ENCODE results near the gene STK17A.
"Not testable (repeated sequence)": the region's sequence is repeated elsewhere in the genome, so short reads cannot be mapped to it uniquely, and the experiment has no call there.

Gene STK17A

GRCh38 chr7:43660141-43660540, 77.2 kb downstream of the STK17A start:
- peak; percentile 34 for DNase-seq

- no peak for DNase-seq
Measured at GRCh38 chr7:43664681-43665080, 81.8 kb downstream of the STK17A start.

GRCh38 chr7:43666938-43667337, 84.0 kb downstream of the STK17A start:
- no peak for DNase-seq

- DNase-seq: no peak
Measured at GRCh38 chr7:43668035-43668434, 85.1 kb downstream of the STK17A start.

GRCh38 chr7:43669286-43670081, 86.6 kb downstream of the STK17A start:
- no peak for DNase-seq

GRCh38 chr7:43671521-43671920, 88.6 kb downstream of the STK17A start:
- DNase-seq: no peak

GRCh38 chr7:43673243-43673976, 90.5 kb downstream of the STK17A start:
- DNase-seq: not testable (repeated sequence)

GRCh38 chr7:43674559-43675436, 91.9 kb downstream of the STK17A start:
- no peak for DNase-seq
